Heart right ventricle (tissue), 16 donors: Measurements from ENCODE around the gene GABRR2. TPM values are rescaled to one million over a fixed set of nuclear protein-coding genes. Genes with fewer than 3 reads are reported as not detected.
"Not testable (repeated sequence)": the region's sequence is repeated elsewhere in the genome, so short reads cannot be mapped to it uniquely, and the experiment has no call there.

Experiments used
- ATAC-seq, 8 donors: fragments of 200-7000 bp; cut with Tn5 transposase; one replicate each; pipeline ENCODE4 v1.9.1; 2020; ENCODE audit warnings: mild to moderate bottlenecking in 8 of 8, moderate library complexity in 8 of 8, moderate number of reproducible peaks in 1 of 8
- DNase-seq, 2 donors: peaks; one replicate each; pipeline ENCODE4 v3.0.0-alpha.2; 2020
- H3K27ac ChIP-seq, 10 donors: fragments of 200-600 bp; sonication (generic) in 2 of 10; one replicate each; pipeline versions ENCODE4 v1.5.0 to v1.8.0; 2020 to 2022; ENCODE audit warnings: mild to moderate bottlenecking in 3 of 10
- H3K27me3 ChIP-seq, 7 donors: fragments of 200-600 bp; one replicate each; pipeline ENCODE4 v1.8.0; 2021 to 2022; ENCODE audit warnings: mild to moderate bottlenecking in 2 of 7
- H3K36me3 ChIP-seq, 9 donors: fragments of 200-600 bp; sonication (generic) in 1 of 9; one replicate each; pipeline versions ENCODE4 v1.5.0 to v1.8.0; 2020 to 2022; ENCODE audit warnings: mild to moderate bottlenecking in 2 of 9
- H3K4me1 ChIP-seq, 9 donors: fragments of 200-600 bp; sonication (generic) in 1 of 9; one replicate each; pipeline versions ENCODE4 v1.5.0 to v1.8.0; 2020 to 2022; ENCODE audit warnings: mild to moderate bottlenecking in 4 of 9
- H3K4me3 ChIP-seq, 10 donors: fragments of 200-600 bp; sonication (generic) in 2 of 10; one replicate each; pipeline versions ENCODE4 v1.5.0 to v1.8.0; 2020 to 2022; ENCODE audit warnings: mild to moderate bottlenecking in 7 of 10, moderate library complexity in 2 of 10
- H3K9me3 ChIP-seq, 11 donors: fragments of 200-600 bp in 10 of 11; sonication (generic) in 2 of 11; one replicate each; pipeline versions ENCODE4 v1.5.0 to v1.8.0; 2013 to 2022; ENCODE audit warnings: mild to moderate bottlenecking in 2 of 11, control low read depth in 1 of 11, moderate library complexity in 1 of 11
- CTCF ChIP-seq, 9 donors: fragments of 200-600 bp; sonication (generic) in 2 of 9; IDR thresholded peaks; one replicate each; pipeline versions ENCODE4 v1.5.0 to v1.8.0; 2021 to 2022; ENCODE audit warnings: antibody characterized with exemption in 9 of 9, mild to moderate bottlenecking in 5 of 9, moderate library complexity in 1 of 9
- WGBS, 2 donors: extraction: QIAGEN DNeasy Blood & Tissue Kit; methylation state at CpG; one replicate each; pipeline ENCODE4 v1.1.7; 2013; ENCODE audit warnings: inconsistent platforms in 1 of 2; 5-methylcytosine and 5-hydroxymethylcytosine counted together
- intact Hi-C, 10 donors: fragments of 100-400 bp; cut with DNase I; formaldehyde crosslinking; loops; one replicate each; pipeline versions ENCODE4 v1.11.1 to v1.14.2; 2022
- polyA plus RNA-seq, 2 donors: library from polyadenylated mRNA; stranded (reverse); fragments of 200-250 nt; gene quantifications; one replicate each; pipeline ENCODE4 v1.2.3, GENCODE V29; 2013
- total RNA-seq, 10 donors: library from RNA; stranded (reverse); fragmentation: NEBNext Ultra II Directional in 3 of 10; extraction: Animal tissue kit (Norgen Biotek cat#: 25700) in 3 of 10; gene quantifications; one replicate each; pipeline versions ENCODE4 v1.2.1 to v1.2.4, GENCODE V29; 2021 to 2023
- donor health status: Arrhythmogenic right ventricular cardiomyopathy.
- donor health status: ischemic (EF 13 %, LVEDD 7.1; RV severe dilation, severe dysfunction).
- donor health status: healthy with polysubstance abuse.
- donor health status: DM: no; HTN: yes; CAD: no.
- donor health status: DM: no; HTN: no; CAD: no.
- donor health status: ischemic (EF 25% LVEDD 6.9; RV normal size, moderate dysfunction).
- donor health status: ischemic (EF 25% LVEDD 5.7; RV mildly dilated, moderate dysfunction).
- donor health status: healthy.
- donor health status: DM: yes; HTN: yes; CAD: no.
- donor health status: Ischemic cardiomyopathy.
- donor health status: ischemic (EF 35%, LVEDD 5.7; RV mildly dilated, moderate dysfunction).
- donor health status: nonischemic (EF 11% LVEDD 7.7; RV severe dilation, severe dysfunction).
- donor health status: DM: yes; HTN: yes; CAD: no.
- donor health status: PGD.
- donor health status: ischemic (EF 29% LVEDD 5.4; RV normal size, mild dysfunction).
- donor health status: nonischemic (EF 23%, LVEDD 6.1; RV moderate dilation, normal function).

Gene GABRR2
- total and polyA plus RNA-seq, 12 donors: 0.14 to 1.2 (median 0.45) TPM; not detected in 3

- H3K27me3 ChIP-seq: peaks cover 0 to 8% (median 0%) of the 10 kb centered on the region in 7 donors
- no peaks in the 10 kb centered on the region for H3K36me3 ChIP-seq
- peaks cover 0 to 8% (median 0%) of the 10 kb centered on the region in 9 donors for H3K4me1 ChIP-seq
- DNase-seq: no peak
- WGBS, 2 donors: 83 to 96% methylated on average over 3 of the region's 3 CpGs
- intact Hi-C loops: no loop called here
- peaks cover 0 to 21% (median 6%) of the 10 kb centered on the region in 11 donors for H3K9me3 ChIP-seq
- TF ChIP-seq CTCF (IDR thresholded peaks at IDR 0.05): peak in 6 of 9 donors; percentile 10 to 43 (median 23)
- H3K27ac ChIP-seq: no peak overlapping the region
- H3K4me3 ChIP-seq: no peak overlapping the region
- no peak for ATAC-seq
Observed at GRCh38 chr6:89239338-89239737, 75.8 kb downstream of the GABRR2 start.

GRCh38 chr6:89237158-89237557 lies 77.9 kb downstream of the GABRR2 start:
- peaks cover 0 to 8% (median 0%) of the 10 kb centered on the region in 7 donors for H3K27me3 ChIP-seq
- DNase-seq: no peak
- no peak for ATAC-seq
- H3K27ac ChIP-seq: no peak overlapping the region
- no peak for TF ChIP-seq CTCF (IDR thresholded peaks at IDR 0.05)
- H3K4me3 ChIP-seq: no peak overlapping the region
- H3K9me3 ChIP-seq: peaks cover 0 to 23% (median 6%) of the 10 kb centered on the region in 11 donors
- intact Hi-C loops: no loop called here
- no peaks in the 10 kb centered on the region for H3K36me3 ChIP-seq
- H3K4me1 ChIP-seq: peaks cover 0 to 8% (median 0%) of the 10 kb centered on the region in 9 donors

GRCh38 chr6:89233605-89234004 lies 81.5 kb downstream of the GABRR2 start:
- peaks cover 0 to 30% (median 6%) of the 10 kb centered on the region in 11 donors for H3K9me3 ChIP-seq
- H3K36me3 ChIP-seq, H3K4me3 ChIP-seq, DNase-seq, H3K27me3 ChIP-seq, ATAC-seq, intact Hi-C loops, H3K27ac ChIP-seq, H3K4me1 ChIP-seq: not testable (repeated sequence)
- WGBS, 2 donors: 86 to 87% methylated on average over 14 to 15 of the region's 15 CpGs

GRCh38 chr6:89222712-89223039 lies 92.4 kb downstream of the GABRR2 start:
- 84 to 86% methylated on average over 4 of the region's 4 CpGs for WGBS, 2 donors
- H3K27me3 ChIP-seq: no peaks in the 10 kb centered on the region
- TF ChIP-seq CTCF (IDR thresholded peaks at IDR 0.05): no peak
- no peaks in the 10 kb centered on the region for H3K36me3 ChIP-seq
- H3K4me3 ChIP-seq: no peak overlapping the region
- H3K4me1 ChIP-seq: peaks cover 0 to 9% (median 0%) of the 10 kb centered on the region in 9 donors
- DNase-seq (no peak), ATAC-seq (no peak)
- intact Hi-C loops: no loop called here
- H3K9me3 ChIP-seq: peaks cover 0 to 18% (median 0%) of the 10 kb centered on the region in 11 donors
- H3K27ac ChIP-seq: no peak overlapping the region

- H3K4me1 ChIP-seq: peaks cover 0 to 13% (median 3%) of the 10 kb centered on the region in 9 donors
- H3K36me3 ChIP-seq: no peaks in the 10 kb centered on the region
- no peak overlapping the region for H3K27ac ChIP-seq
- intact Hi-C loops: no loop called here
- ATAC-seq (no peak), DNase-seq (no peak)
- H3K4me3 ChIP-seq: no peak overlapping the region
- H3K9me3 ChIP-seq: peaks cover 0 to 18% (median 0%) of the 10 kb centered on the region in 11 donors
- TF ChIP-seq CTCF (IDR thresholded peaks at IDR 0.05): no peak
- WGBS, 2 donors: 44 to 54% methylated on average over 7 of the region's 7 CpGs
- H3K27me3 ChIP-seq: no peaks in the 10 kb centered on the region
Observed at GRCh38 chr6:89221971-89222711, 93.0 kb downstream of the GABRR2 start.
